Colonic mucosa (tissue), 4 donors: ENCODE data around the gene TK2. TPM values are rescaled to one million over a fixed set of nuclear protein-coding genes. Genes with fewer than 3 reads are reported as not detected.

Source experiments
- DNase-seq: peaks from one replicate; pipeline ENCODE4 v3.0.0-alpha.2; 2020
- H3K27ac ChIP-seq: fragments of 200-600 bp; one replicate; pipeline ENCODE4 v1.8.0; 2021
- H3K27me3 ChIP-seq: fragments of 200-600 bp; one replicate; pipeline ENCODE4 v1.8.0; 2021
- H3K36me3 ChIP-seq: fragments of 200-600 bp; one replicate; pipeline ENCODE4 v1.8.0; 2021
- H3K4me1 ChIP-seq: fragments of 200-600 bp; one replicate; pipeline ENCODE4 v1.8.0; 2021; ENCODE audit warnings: mild to moderate bottlenecking
- H3K4me3 ChIP-seq: fragments of 200-600 bp; one replicate; pipeline ENCODE4 v1.8.0; 2021
- H3K9ac ChIP-seq, 2 donors: one replicate each; pipeline ENCODE4 v1.7.0; 2013; ENCODE audit warnings: control low read depth in 2 of 2, low read depth in 2 of 2, low read length in 2 of 2
- H3K9me3 ChIP-seq: fragments of 200-600 bp; one replicate; pipeline ENCODE4 v1.8.0; 2021
- CTCF ChIP-seq: fragments of 200-600 bp; IDR thresholded peaks from one replicate; pipeline ENCODE4 v1.8.0; 2022; ENCODE audit warnings: antibody characterized with exemption, mild to moderate bottlenecking
- intact Hi-C: fragments of 100-400 bp; cut with DNase I; formaldehyde crosslinking; loops from one replicate; pipeline ENCODE4 v1.14.1; 2022
- total RNA-seq, 2 donors: library from RNA; stranded (reverse); fragmentation: NEBNext Ultra II Directional in 1 of 2; extraction: Animal tissue kit (Norgen Biotek cat#: 25700) in 1 of 2; gene quantifications; one replicate each; pipeline ENCODE4 v1.2.1, GENCODE V29; 2021
- donor health status: healthy.
- donor health status: DM: no; HTN: no; CAD: no.
- donor health status: DM: no; HTN: no; CAD: no.

The TK2 gene
- total RNA-seq, 2 donors from 2014 or later: 11.9 to 17.0 TPM

- Histone ChIP-seq H3K9me3 (no peaks in the 10 kb centered on the region), H3K36me3 (no peaks in the 10 kb centered on the region), H3K27me3 (no peaks in the 10 kb centered on the region), H3K4me3 (no peak overlapping the region), H3K9ac (no peak overlapping the region), H3K4me1 (no peaks in the 10 kb centered on the region), H3K27ac (no peak overlapping the region)
- DNase-seq: no peak
- TF ChIP-seq CTCF: no peak
- intact Hi-C loops: no loop called here
These were observed 6.4 kb downstream of the TK2 start for GRCh38 chr16:66543541-66543940.

- Histone ChIP-seq H3K9me3 (no peaks in the 10 kb centered on the region), H3K27me3 (no peaks in the 10 kb centered on the region), H3K4me3 (no peak overlapping the region), H3K36me3 (no peaks in the 10 kb centered on the region), H3K4me1 (no peaks in the 10 kb centered on the region), H3K27ac (no peak overlapping the region), H3K9ac (no peak overlapping the region)
- no peak for DNase-seq
- no peak for TF ChIP-seq CTCF
- intact Hi-C loops: no loop called here
These were observed 7.5 kb downstream of the TK2 start for GRCh38 chr16:66542396-66542795.

GRCh38 chr16:66541388-66542355, 8.2 kb downstream of the TK2 start:
- DNase-seq: no peak
- no peaks in the 10 kb centered on the region for H3K27me3 ChIP-seq
- no peak overlapping the region for H3K4me3 ChIP-seq
- intact Hi-C loops: no loop called here
- H3K9me3 ChIP-seq: no peaks in the 10 kb centered on the region
- H3K27ac ChIP-seq: no peak overlapping the region
- TF ChIP-seq CTCF: no peak
- H3K36me3 ChIP-seq: no peaks in the 10 kb centered on the region
- H3K9ac ChIP-seq: no peak overlapping the region
- no peaks in the 10 kb centered on the region for H3K4me1 ChIP-seq

- Histone ChIP-seq H3K4me3 (no peak overlapping the region), H3K27me3 (no peaks in the 10 kb centered on the region), H3K4me1 (no peaks in the 10 kb centered on the region), H3K9me3 (no peaks in the 10 kb centered on the region), H3K9ac (no peak overlapping the region), H3K27ac (no peak overlapping the region), H3K36me3 (no peaks in the 10 kb centered on the region)
- TF ChIP-seq CTCF: no peak
- no peak for DNase-seq
- intact Hi-C loops: no loop called here
These were observed 10.1 kb downstream of the TK2 start for GRCh38 chr16:66539623-66540469.

- no peaks in the 10 kb centered on the region for H3K9me3 ChIP-seq
- DNase-seq: no peak
- no peak overlapping the region for H3K27ac ChIP-seq
- no peaks in the 10 kb centered on the region for H3K4me1 ChIP-seq
- H3K4me3 ChIP-seq: no peak overlapping the region
- H3K9ac ChIP-seq: no peak overlapping the region
- TF ChIP-seq CTCF: no peak
- no peaks in the 10 kb centered on the region for H3K27me3 ChIP-seq
- no peaks in the 10 kb centered on the region for H3K36me3 ChIP-seq
- intact Hi-C loops: no loop called here
These were observed 11.0 kb downstream of the TK2 start for GRCh38 chr16:66538910-66539309.
